ENCODE data around the gene YEATS2. TPM values are rescaled to one million over a fixed set of nuclear protein-coding genes. Genes with fewer than 3 reads are reported as not detected.

Gene YEATS2
- total RNA-seq, 1 donor, result 40.9 TPM

GRCh38 chr3:183828538-183828870 is 130.9 kb downstream of the YEATS2 start:
- DNase-seq (ENCODE audit: low read depth in 2 of 3, low spot score in 2 of 3), result no peak

GRCh38 chr3:183829466-183829865 is 131.9 kb downstream of the YEATS2 start:
- DNase-seq (ENCODE audit: low read depth in 2 of 3, low spot score in 2 of 3), result no peak

GRCh38 chr3:183830187-183830586 is 132.6 kb downstream of the YEATS2 start:
- no peak for DNase-seq (ENCODE audit: low read depth in 2 of 3, low spot score in 2 of 3)

DNA sequence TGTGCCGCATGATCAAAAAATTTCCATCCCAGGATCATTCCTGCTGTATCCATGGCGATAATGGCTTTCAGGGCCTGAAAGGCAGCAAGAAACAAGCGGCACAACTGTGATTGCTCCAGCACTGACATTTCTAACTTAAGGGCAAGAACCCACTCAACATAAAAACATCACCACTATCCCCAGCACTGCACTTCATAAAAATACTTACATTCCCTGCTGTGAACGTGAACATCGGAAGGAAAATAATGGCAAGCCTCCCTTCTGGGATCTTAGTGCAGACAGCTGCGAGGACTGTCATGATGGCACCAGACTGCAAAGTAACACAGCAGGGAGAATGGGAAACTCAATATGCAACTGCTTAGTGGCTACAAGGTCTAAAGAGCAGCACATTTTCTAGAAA is 135.9 kb downstream of the YEATS2 start:
- no peak for DNase-seq (ENCODE audit: low read depth in 2 of 3, low spot score in 2 of 3)

- no peak for DNase-seq (ENCODE audit: low read depth in 2 of 3, low spot score in 2 of 3)
These were observed 139.8 kb downstream of the YEATS2 start for GRCh38 chr3:183837390-183837789.

DNA sequence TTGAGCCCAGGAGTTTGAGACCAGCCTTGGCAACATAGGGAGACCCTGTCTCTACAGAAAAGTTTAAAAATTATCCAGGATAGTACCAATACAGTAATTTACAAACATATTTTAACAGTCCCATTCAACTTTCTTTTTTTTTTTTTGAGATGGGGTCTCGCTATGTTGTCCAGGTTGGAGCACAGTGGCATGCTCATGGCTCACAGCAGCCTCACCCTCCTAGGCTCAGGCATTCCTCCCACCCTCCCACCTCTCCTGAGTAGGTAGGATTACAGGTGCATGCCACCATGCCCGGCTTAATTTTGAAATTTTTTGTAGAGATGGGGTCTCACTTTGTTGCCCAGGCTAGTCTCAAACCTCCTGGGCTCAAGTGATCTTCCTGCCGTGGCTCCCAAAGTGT is 140.3 kb downstream of the YEATS2 start:
- DNase-seq (ENCODE audit: low read depth in 2 of 3, low spot score in 2 of 3), result no peak

DNA sequence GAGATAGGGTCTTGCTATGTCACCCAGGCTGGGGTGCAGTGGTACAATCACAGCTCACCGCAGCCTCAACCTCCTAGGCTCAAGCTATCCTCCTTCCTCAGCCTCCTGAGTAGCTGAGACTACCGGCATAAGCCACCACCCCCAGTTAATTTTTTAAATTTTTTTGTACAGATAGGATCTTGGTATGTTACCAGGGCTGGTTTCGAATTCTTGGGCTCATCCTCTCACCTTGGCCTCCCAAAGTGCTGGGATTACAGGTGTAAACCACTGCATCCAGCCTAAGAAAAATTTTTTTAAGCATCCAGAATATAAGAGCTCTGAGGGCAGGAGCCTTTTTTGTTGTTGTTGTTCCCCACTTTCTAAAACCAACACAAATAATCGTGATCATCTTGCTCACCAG is 142.2 kb downstream of the YEATS2 start:
- DNase-seq (ENCODE audit: low read depth in 2 of 3, low spot score in 2 of 3), result no peak

DNA sequence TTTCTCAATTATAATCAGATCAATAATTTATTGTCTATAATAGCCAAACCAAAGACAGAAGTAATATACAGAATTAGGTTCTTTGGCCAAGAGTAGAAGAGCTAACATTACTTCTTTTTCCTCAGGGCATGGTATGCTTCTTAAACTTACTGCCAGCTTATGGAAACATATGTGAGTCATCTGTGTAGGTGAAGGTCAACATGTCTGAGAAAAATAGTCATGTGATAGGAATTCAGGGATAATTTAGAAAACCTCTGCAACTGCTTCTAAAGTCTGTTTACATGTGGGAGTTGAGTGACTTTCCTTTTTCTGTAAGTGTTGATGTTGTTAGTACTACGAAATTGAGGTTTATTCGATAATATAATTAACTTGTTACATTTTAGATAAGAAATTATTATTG is 147.0 kb downstream of the YEATS2 start:
- DNase-seq (ENCODE audit: low read depth in 2 of 3, low spot score in 2 of 3), result no peak

DNA sequence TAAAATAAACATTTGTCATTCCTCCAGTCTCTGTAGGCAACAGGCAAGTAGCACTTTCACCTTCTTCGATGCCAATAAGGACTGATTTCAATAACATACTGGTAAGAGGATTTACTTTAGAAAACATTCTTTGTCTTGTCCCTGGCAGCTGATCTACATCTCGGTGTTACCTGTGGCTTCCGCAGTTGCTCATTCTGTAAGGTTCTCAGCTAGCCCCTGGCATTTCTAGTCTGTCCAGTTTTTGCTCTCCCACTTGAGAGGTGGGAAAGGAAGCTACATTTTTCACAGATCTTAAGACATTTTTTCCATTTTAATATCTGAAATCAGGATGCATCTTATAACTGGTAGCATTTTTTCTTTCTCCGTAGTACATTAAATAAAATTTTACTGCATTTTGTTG is 147.5 kb downstream of the YEATS2 start:
- DNase-seq (ENCODE audit: low read depth in 2 of 3, low spot score in 2 of 3), result no peak

DNA sequence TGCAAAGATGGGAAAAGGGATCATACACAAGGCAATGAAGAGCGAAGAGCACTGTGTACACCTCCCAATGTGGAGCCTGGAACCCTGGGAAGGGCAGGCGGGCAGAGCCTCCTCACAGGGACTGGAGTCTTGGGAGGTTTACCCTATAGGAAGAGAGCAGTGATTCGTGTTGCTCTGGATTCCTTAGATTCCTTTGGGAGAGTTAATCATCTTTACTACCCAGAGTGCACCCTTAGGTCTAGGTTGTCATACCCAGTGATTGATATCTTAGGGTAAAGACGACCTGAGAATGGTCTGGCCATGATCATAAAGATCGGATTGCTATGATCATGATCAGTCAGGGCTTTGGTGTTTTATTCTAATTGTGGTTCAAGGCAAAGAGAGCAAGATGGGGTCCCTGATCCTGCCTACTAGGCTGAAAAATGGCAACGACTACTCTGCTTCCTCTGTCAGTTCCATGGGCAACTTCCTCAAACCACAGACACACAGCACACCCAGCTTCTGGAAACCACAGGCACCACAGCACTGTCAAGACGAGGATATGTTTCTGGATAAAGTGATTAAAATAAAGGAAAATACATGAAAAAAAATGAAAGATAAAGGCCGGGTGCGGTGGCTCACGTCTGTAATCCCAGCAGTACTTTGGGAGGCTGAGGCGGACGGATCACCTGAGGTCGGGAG is 148.2 kb downstream of the YEATS2 start:
- peak in 1 of 3 donors; percentile 30 for DNase-seq (ENCODE audit: low read depth in 2 of 3, low spot score in 2 of 3)

- no peak for DNase-seq (ENCODE audit: low read depth in 2 of 3, low spot score in 2 of 3)
These were observed 156.9 kb downstream of the YEATS2 start for GRCh38 chr3:183854318-183855035.

DNA sequence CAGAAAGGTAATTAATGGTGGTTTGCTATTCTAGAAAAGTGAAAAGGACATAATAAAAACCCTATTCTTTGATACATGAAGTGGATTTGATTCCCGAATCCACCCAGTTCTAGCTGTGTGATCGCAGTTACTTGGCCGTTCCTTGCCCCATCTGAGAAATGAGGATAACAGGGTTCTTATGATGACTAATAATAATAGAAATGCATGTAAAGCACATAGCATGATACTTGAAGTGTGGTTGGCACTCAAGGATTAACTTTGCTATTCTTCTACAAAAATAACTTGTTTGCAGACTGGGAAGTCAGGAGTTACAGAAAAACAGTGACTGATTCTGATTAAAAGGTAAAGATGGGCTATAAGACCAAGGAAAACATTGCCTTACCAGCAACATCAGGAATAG is 160.3 kb downstream of the YEATS2 start:
- no peak for DNase-seq (ENCODE audit: low read depth in 2 of 3, low spot score in 2 of 3)

Other genes with a start within 250 kb of the YEATS2 start
- gene KLHL6, start 142.1 kb upstream of the YEATS2 start, total RNA-seq, result 65.2 TPM
- gene KLHL24, start 62.2 kb upstream of the YEATS2 start, total RNA-seq, result 65.2 TPM
- gene MAP6D1, start 127.8 kb downstream of the YEATS2 start, total RNA-seq, result 1.3 TPM
- gene PARL, start 187.1 kb downstream of the YEATS2 start, total RNA-seq, result 25.0 TPM

Data from hematopoietic multipotent progenitor cell (in vitro differentiated cells).